HG02870 (cell line): ENCODE data around the gene SLC22A3.
"Not testable (repeated sequence)": the region's sequence is repeated elsewhere in the genome, so short reads cannot be mapped to it uniquely, and the experiment has no call there.

Experiments
- ATAC-seq: cut with Tn5 transposase; IDR thresholded peaks from one replicate; pipeline ENCODE4 v1.9.1; 2021; ENCODE audit warnings: mild to moderate bottlenecking, moderate library complexity; ENCODE audit not compliant: unreplicated experiment

The SLC22A3 gene

DNA sequence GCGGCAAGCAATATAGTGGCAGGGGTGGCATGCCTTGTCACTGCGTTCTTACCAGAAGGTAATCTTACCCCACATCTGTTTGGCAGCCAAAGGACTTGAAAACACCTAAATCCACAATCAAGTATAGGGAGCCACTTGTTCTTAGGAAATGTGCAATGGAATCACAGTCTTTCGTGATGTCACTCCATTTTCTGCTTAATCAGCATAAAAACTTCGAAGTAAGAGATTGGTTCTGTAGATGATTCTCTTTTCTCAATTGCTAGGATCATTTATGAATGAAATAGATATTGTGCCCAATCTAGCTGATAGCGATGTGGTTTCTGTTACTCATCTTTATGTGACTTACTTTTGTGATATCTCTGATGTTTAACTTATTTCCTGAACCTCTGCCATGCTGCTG lies 89.0 kb downstream of the SLC22A3 start:
- ATAC-seq, result no peak

DNA sequence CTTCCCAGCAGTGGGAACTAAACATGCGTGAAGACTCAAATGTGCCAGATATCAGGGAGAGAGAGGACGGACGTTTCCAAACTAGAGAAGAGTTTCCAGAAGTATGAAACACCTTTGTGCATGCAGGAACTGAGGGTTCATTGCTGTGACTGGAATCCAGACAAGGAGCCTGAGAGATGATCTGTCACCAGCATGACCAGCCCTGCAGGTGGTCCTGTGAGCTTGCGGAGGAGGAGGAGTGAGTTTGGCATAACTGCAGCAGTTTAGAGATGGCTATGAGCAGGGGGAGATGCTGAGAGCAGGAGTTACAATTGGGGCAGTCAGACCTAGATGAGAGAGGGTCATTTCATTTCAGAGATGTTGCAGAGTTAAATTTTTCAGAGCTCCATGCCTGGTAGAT lies 89.6 kb downstream of the SLC22A3 start:
- ATAC-seq, result no peak

DNA sequence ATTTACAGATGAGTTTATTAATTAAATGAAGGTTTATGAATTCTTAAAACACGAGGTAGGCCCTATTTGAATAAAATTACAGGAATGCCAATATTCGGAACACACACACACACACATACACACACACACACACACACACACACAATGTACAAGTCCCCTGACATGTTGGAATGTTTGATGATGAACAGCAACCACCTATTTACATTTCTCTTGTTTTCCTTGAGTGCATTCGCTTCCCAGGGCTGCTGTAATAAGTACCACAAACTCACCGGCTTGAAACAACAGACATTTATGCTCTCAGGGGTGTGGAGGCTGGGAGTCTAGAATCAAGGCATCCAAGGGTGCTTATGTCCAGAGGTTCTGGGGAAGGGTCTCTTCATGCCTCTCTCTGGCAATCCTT lies 90.3 kb downstream of the SLC22A3 start:
- ATAC-seq, result no peak

DNA sequence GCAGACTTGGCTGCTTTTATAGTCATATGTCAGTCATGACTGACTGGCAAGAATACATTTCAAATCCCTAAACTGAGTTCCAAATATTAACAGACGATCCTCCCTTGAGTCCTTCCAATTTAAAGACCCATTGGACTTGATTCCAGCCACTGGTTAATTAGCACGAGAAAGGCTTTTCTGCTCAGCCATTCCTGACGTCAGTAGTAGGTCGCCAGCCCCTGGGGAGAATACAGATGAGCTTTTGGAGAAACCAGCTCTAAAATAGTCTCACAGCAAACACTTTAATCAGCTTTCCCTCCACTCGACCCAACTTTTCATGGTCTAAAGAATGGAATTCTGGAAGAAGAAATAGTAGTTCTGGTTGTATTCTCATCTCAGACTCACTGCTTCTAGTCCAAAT lies 91.6 kb downstream of the SLC22A3 start:
- no peak for ATAC-seq

DNA sequence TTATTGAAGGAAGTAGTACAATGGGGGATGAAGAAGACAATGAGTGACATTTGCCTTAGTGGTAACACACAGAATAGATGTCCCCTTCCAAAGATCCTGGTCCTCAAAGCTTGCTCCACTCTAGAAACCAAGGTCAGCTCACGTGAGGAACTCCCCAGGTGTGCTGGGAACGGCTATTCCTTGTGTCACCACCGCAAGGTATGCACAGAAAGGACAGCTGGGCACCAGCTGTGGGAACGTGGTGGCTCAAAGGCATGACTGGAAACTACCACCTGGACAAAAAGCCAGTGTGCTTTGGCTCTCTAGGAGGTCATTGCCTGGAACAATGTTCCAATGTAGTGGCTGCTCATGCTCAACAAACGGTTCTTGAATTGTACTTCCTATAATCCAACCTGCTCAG lies 94.0 kb downstream of the SLC22A3 start:
- ATAC-seq, result no peak

DNA sequence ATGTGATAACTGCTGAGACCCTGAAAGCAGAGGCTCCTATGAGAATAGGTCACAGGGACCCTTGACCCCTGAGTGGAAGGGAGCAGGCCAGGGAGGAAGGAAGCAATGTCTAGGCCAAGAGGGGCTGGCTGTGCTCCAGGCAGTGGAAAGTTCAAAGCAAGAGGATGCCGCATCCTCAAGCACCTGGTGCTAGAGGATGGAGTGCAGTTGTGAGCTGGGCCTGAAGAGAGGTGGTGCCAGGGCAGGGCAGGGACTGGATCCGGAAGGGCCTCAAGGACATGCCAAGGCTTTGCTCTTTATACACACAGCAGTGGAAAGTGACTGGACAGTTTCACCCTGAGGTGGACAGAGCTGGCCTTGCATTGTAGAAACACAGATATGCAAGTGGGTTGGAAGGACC lies 97.0 kb downstream of the SLC22A3 start:
- ATAC-seq, result no peak

DNA sequence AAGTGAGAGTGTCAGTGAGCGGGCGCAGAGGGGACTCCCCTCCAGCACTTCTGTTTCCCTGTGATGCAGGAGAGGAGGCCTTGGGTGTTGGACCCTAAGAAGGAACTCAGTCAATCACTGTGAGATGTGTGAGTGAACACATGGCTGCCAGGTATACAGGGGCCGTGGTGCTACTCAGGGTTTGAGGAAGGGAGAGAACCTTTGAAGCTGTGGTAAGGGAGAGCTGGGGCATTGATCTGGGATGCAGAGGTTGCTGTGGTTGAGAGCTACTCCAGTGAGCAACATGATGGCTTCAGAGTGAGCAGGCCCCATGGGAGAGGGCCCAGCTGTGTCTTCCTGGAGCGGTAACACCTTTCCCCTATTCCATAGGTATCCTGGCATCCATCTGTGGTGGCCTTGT lies 99.2 kb downstream of the SLC22A3 start:
- no peak for ATAC-seq

DNA sequence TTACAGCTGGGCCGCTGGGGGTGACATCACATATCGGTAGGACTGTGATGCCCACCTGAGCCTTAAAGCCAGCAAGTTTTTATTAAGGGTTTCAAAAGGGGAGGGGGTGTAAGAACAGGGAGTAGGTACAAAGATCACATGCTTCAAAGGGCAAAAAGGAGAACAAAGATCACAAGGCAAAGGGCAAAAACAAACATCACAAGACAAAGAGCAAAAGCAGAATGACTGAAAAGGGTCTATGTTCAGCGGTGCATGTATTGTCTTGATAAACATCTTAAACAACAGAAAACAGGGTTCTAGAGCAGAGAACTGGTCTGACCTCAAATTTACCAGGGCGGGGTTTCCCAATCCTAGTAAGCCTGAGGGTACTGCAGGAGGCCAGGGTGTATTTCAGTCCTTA lies 101.6 kb downstream of the SLC22A3 start:
- ATAC-seq, result not testable (repeated sequence)

DNA sequence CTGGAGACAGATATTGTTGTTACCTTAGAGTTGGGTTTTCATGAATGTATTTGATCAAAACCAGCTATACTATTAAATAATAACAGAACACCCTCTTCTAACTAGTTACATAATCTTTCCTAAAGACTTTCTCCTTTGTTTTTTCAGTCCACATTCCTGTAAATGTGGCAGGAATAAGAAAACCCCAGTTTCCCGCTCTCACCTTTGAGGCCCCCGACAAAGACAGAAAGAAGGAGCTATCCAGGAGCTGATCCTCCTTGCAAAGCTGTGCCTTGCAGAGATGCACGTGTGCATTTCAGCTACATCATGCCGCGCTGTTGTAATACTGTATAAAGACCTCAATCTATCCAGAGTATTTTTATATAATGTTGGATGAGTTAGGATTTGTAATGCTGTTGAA lies 102.7 kb downstream of the SLC22A3 start:
- no peak for ATAC-seq

DNA sequence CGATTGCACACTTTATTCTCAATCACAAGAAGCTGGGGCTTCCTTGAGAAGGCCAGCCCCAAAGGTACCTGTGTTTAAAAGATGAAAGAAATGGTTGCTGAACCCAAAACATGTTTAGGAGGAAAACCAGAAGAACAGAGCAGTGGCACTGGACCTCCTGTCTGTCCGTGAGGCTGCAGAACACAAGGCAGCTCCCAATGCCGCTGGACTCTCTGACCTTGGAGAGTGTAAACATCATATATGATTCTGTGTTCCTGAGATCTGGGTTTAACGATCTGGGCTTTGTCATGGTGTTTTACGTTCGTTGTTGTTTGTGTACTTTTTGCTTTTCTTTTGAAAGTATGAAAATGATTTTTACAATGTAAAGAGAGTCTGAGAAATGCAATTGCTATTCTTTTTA lies 106.1 kb downstream of the SLC22A3 start:
- no peak for ATAC-seq

DNA sequence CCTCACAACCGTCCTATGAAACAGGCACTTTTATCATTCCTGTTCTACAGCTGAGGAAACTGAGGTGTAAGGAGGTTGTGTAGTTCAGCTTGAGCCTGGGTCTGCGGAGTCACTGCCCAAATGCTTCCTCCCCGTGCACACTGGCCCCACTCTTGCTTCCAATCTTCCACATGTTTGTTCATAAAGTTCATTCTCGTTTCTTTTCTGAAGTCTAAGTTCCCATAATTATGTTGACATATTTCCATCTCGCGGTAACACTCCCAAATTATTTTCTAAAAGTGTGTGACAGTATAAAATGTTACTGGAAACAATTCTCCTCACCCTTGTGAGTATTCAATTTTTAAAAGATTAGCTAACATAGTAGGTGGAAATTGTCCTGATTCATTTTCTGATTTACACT lies 106.9 kb downstream of the SLC22A3 start:
- ATAC-seq, result no peak

DNA sequence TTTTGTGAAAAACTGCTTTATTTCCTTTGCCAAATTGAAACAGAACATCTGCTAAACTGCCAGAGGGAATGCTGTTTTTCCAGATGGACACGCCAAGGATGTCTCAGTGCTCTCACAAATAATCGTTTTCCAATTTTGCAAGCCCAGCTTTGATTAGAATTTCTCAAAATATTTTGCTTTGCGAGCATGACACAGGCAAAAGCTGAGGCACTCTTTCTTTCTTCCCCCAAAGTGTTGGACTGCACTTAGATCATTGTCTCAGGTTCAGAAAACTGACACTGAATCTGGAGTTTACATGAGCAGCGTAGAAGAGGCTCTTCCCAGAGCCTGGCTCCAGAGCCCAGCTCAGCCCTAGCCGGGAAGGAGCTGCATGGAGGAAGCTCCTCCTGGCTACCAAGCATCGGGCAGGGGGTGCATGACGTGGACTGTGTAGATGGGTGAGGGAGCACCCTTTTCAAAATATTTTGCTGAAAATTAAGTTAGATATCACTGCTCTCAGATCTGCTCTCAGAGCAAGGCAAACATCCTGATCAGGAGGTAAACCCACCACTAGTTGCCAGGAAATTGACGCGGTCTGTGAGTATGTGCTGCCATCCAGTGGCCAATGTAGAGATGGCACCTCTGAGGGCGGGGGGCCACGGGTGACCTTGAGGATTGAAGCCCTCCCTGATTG lies 107.5 kb downstream of the SLC22A3 start:
- ATAC-seq, result peak; percentile 77

DNA sequence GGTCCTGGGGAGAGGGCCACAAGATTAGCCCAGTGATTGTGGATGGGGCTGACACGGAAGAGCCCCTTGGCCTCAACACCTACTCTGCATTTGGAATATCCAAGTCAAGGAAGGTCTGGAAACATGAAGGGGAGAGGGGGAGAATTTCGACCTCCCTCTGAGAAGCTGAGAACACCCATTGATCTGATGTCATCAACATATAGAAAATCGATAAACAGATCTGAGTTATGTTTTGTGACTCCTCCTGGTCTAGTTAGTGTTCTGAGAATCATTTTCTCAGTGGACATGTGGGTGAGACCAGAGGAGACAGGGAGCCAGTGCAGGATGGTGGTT lies 108.0 kb downstream of the SLC22A3 start:
- no peak for ATAC-seq

DNA sequence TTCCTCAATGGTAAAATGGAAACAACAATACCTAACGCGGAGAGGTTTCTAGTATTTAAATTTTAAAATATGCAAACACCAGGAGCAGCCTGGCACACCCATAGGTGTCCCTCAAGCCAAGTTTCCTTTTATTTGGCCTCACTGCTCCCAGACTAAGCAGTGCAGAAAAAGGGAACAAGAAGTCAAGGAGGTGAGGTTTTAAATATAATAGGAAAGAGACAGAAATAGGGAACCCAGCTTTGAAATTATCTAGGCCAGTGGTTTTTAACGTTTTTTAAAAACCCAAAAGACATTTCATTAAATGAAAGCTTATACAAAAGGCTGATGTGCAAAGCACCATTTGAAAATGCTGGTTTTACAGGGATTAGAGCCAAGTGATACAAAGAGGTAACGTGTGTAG lies 109.6 kb downstream of the SLC22A3 start:
- ATAC-seq, result no peak

DNA sequence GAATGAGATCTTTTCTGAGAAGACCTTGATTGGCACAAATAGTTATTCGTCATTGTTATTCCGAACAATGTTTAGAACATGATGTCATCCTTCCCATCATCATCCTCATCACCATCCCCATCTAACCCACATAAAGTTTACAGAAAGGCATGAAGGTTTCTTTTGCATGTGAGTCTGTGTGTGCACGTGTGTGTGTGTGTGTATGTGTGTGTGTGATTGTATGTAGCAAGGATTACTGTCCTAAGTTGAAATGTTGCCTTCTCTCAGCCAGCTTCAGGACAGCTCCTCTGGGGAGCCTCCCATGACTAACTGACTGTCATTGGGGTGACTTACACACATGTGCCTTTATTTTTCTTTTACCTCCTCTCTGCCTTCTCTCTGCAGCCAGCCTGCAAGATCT lies 113.5 kb downstream of the SLC22A3 start:
- ATAC-seq, result no peak

DNA sequence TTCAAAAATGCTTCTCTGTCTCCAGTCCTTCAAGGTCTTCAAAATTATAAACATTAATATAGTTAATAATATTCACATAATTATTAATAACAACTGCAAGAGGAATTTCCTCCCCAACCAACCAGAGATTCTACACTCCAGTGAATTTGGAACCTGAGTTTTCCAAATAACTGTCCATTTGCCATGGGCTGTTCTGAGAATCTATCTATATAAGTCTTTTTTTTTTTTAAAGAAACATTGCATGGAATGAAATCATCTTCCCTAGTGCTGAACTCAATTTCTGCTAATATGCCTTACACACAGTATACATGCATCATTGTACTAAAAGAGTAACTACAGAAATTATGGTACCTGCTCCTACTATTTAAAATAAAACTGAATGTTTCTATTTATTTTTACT lies 113.9 kb downstream of the SLC22A3 start:
- peak; percentile 9 for ATAC-seq

DNA sequence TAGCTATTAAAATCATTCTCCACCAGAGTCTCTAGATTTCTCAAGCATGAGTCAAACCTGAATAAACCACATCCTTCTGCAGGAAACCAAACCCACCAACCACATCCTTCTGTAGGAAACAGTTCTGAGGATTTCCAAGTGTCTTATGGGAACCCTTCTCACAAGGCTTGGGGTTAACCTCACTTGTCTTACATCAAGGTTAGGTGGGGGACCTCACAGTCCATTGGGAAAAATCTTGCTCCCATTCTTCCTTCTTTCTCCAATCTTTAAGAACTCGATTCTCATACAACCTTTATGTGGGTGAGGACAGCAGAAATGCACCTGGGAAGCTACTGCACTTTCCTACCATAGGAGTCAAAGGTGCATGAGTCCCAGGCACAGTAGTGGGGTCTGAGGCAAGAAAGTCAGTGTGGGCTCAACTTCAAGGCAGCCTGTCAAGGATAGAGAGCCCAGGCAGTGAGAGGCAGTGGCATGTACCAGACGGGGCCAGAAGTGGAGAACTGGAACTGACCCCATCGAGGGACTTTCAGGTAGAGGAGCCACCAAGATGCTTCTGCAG lies 114.5 kb downstream of the SLC22A3 start:
- ATAC-seq, result peak; percentile 93

DNA sequence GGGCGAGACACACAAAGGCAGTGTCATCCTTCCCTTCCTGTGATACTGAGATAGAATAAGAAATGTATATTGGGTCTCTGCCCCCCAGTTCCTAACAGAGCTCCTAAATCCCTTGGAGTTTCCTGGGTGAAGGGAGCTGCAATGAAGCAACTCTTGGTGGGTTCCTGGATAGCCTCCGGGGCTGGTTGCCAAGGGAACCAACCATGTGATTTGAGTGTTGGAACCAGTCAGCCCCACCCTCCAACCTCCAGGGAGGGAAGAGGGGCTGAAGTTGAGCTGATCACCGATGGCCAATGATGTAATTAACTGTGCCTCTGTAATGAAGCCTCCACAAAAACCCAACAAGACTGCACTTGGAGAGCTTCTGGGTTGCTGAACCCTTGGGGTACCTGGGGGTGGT lies 116.6 kb downstream of the SLC22A3 start:
- ATAC-seq, result no peak

DNA sequence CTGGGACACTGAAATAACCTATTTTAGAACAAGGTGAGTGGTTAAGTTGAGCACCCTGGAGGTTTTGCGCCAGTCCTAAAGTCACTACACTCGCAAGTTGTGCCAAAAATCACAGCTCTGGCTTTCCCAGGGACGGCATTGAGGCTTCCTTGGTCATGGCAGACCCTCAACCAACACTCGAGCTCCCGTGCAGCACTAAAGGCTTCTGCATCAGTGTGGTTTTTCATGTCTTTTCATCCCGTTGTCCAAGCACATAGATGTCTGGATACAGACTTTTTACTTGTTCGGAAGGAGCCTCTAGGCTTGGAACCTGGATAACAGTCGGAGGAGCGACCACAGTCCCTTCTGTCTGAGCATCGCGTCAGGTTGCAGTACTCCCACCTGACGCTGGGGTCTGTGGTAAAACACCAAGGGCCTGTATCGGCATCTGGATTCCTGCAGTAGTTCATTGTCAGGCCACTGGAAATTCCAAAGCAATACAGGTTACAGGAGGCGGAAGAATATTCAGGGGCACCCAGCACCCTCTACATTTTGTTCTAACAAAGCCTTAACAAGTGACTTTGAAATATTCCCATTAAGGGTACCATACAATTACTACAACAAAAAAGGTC lies 119.2 kb downstream of the SLC22A3 start:
- ATAC-seq, result not testable (repeated sequence)

DNA sequence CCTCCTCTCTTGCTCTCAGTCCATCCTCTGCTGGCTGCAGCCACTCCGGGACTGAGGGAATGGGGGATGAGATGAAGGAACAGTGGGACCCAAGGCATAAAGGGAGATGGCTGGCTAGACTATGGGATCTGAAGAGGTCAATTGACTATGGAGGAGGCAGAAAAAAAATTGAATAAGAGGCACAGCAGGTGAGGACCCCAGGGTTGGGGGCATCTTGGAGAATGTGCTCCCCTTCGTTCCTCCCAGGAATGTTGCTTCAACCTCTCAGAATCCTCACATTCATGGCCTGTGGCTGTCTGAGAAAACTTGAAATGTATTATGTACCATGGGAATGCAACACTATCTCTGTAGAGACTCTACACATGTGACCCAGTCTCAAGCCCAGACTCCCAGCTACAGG lies 121.0 kb downstream of the SLC22A3 start:
- ATAC-seq, result no peak

DNA sequence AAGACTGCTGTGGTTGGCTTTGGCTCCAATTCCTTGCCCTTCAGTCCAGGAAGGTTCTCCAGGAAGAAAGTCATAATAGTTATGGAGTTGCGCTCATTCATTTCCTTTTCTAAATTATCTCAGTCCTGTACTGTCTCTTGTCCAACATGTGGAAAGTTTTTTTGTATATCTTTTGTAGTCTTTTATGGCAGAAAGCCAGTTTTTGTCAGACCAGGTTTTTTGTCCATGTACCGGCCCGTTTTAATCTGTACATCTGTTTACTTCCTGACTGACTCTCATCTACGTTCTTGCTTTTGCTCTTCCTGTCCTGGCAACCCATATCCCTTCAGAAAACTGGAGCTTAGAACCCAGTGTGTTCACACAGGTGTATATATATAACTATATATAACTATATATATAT lies 127.9 kb downstream of the SLC22A3 start:
- ATAC-seq, result not testable (repeated sequence)

DNA sequence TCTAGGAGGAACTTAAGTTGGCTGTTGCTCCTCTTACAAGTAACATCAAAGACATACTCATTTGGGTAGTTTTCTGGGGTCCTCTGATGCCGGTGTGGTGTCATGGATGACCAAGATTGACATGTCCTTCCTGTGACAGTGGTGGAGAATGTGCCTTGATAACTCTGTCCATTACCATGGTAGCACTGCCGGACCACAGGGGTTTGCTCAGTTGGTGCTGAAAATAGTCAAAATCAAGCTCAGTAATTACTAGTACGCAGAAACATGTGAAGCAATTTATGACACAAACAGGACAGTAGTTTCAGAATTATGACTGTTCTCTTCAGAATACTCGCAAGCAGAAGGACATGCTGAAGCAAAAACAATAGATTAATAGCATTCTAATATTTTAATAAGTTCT lies 128.9 kb downstream of the SLC22A3 start:
- ATAC-seq, result peak; percentile 62

DNA sequence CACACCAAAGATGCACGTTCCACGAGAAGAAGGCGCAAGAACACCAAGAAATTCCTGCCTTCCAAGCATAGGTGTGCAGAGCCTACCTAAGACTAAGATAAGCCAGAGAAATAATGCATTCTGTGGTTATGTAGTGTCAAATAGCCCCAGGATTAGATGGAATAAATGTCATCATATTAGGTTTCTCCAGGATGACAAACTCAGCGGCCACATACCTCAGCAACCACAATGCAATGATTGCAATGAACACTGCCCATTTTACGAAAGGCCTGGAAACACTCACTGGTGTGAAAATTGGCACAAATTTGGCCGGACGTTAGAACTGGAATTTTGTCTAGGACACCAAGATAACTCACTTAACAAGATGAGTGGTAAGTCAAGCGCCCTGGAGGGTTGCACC lies 129.7 kb downstream of the SLC22A3 start:
- no peak for ATAC-seq
